Endothelial cell of umbilical vein (primary cell): Measurements from ENCODE around the gene GNB5. TPM values are rescaled to one million over a fixed set of nuclear protein-coding genes. Genes with fewer than 3 reads are reported as not detected.

Experiments used
- BruUV-seq: library from RNA; stranded (reverse); fragments of 400-500 nt; replicated peaks from 2 replicates; lab custom pipeline; 2021; lab: Mats Ljungman, UMichigan
- CTCF ChIA-PET: fragments of 300-600, 350-600 bp; sonication (Branson Sonifier 250); formaldehyde crosslinking; loops from one replicate; lab custom pipeline; 2021; ENCODE audit warnings: antibody characterized with exemption, inconsistent platforms; lab: Charles Lee
- POLR2A ChIA-PET: fragments of 300-600, 350-600 bp; sonication (Branson Sonifier 250); formaldehyde crosslinking; loops from one replicate; lab custom pipeline; 2021; ENCODE audit warnings: antibody characterized with exemption, inconsistent platforms; lab: Charles Lee
- DNase-seq: peaks from one replicate; pipeline ENCODE4 v3.0.0-alpha.2; 2011; ENCODE audit warnings: low read depth, low spot score
- FAIRE-seq: peaks from 2 replicates; lab custom pipeline; 2011; peaks lifted over from hg19 to GRCh38; lab: Jason Lieb, UNC
- H2AFZ ChIP-seq: 2 replicates; pipeline ENCODE4 v1.6.0; 2012; ENCODE audit warnings: low read depth, low read length, control low read depth, inconsistent platforms
- H3K27ac ChIP-seq: 2 replicates; pipeline ENCODE4 v1.5.1; 2011; ENCODE audit warnings: low read depth, mild to moderate bottlenecking, control low read depth, low read length, moderate library complexity; ENCODE audit not compliant: insufficient read depth
- H3K27me3 ChIP-seq, 2 experiments: 2 replicates each; pipeline versions ENCODE4 v1.6.0 to v1.6.1; 2011; ENCODE audit warnings: low read length in 2 of 2, mixed read lengths in 1 of 2; ENCODE audit not compliant: control insufficient read depth in 2 of 2, insufficient read depth in 2 of 2
- H3K36me3 ChIP-seq, 2 experiments: 2 replicates in 1 of 2; 3 replicates in 1 of 2; pipeline ENCODE4 v1.5.1; 2011; ENCODE audit warnings: low read length in 2 of 2, mild to moderate bottlenecking in 1 of 2, moderate library complexity in 1 of 2; ENCODE audit not compliant: control insufficient read depth in 2 of 2, insufficient read depth in 2 of 2; ENCODE audit errors: extremely low read depth in 1 of 2
- H3K4me1 ChIP-seq: 3 replicates; pipeline ENCODE4 v1.5.1; 2011; ENCODE audit warnings: mild to moderate bottlenecking, low read length; ENCODE audit not compliant: control insufficient read depth, insufficient read depth; ENCODE audit errors: extremely low read depth
- H3K4me2 ChIP-seq: 2 replicates; pipeline ENCODE4 v1.6.1; 2011; ENCODE audit warnings: low read length, control low read depth, mixed read lengths; ENCODE audit not compliant: insufficient read depth
- H3K4me3 ChIP-seq, 3 experiments: fragments of 200-600 bp in 1 of 3; sonication (generic), shearing (Covaris generic) in 1 of 3; replicated peaks in 1 of 3; 2 replicates each; pipeline ENCODE4 v1.5.1; 2011 to 2016; ENCODE audit warnings: control low read depth in 3 of 3, low read length in 3 of 3, mild to moderate bottlenecking in 2 of 3, inconsistent platforms in 1 of 3, low read depth in 1 of 3, moderate library complexity in 1 of 3; ENCODE audit not compliant: insufficient read depth in 1 of 3
- H3K79me2 ChIP-seq: 2 replicates; pipeline ENCODE4 v1.6.0; 2012; ENCODE audit warnings: low read length, inconsistent platforms; ENCODE audit not compliant: control insufficient read depth, insufficient read depth
- H3K9ac ChIP-seq: replicated peaks from 2 replicates; pipeline ENCODE3; 2011; ENCODE audit warnings: low read length, control low read depth; ENCODE audit not compliant: insufficient read depth; ENCODE audit errors: extremely low read depth
- H3K9me1 ChIP-seq: replicated peaks from 3 replicates; pipeline ENCODE4 v1.6.0; 2011; ENCODE audit warnings: mild to moderate bottlenecking, low read length; ENCODE audit not compliant: control insufficient read depth, insufficient read depth; ENCODE audit errors: extremely low read depth
- H3K9me3 ChIP-seq: replicated peaks from 2 replicates; pipeline ENCODE4 v1.5.1; 2012; ENCODE audit warnings: low read length, inconsistent platforms; ENCODE audit not compliant: control insufficient read depth, insufficient read depth
- H4K20me1 ChIP-seq: replicated peaks from 2 replicates; pipeline ENCODE3; 2011; ENCODE audit warnings: mild to moderate bottlenecking, low read length; ENCODE audit not compliant: control insufficient read depth, insufficient read depth; ENCODE audit errors: extremely low read depth
- EZH2 ChIP-seq: IDR thresholded peaks from 2 replicates; pipeline ENCODE4 v1.6.1; 2012; ENCODE audit warnings: borderline replicate concordance, low read depth, mild to moderate bottlenecking, moderate library complexity, low read length, inconsistent platforms; ENCODE audit not compliant: severe bottlenecking
- FOS ChIP-seq: IDR thresholded peaks from 2 replicates; pipeline ENCODE4 v1.6.1; 2011; ENCODE audit warnings: mild to moderate bottlenecking, low read length, moderate library complexity, borderline replicate concordance; ENCODE audit not compliant: insufficient read depth
- GATA2 ChIP-seq: IDR thresholded peaks from 2 replicates; pipeline ENCODE4 v1.7.0; 2011; ENCODE audit warnings: low read depth, mild to moderate bottlenecking, moderate library complexity, mixed read lengths, low read length; ENCODE audit not compliant: insufficient read length, insufficient read depth
- JUN ChIP-seq: IDR thresholded peaks from 2 replicates; pipeline ENCODE4 v1.6.1; 2011; ENCODE audit warnings: borderline replicate concordance, low read depth; ENCODE audit not compliant: insufficient read length, insufficient read depth
- MYC ChIP-seq: IDR thresholded peaks from one replicate; pipeline ENCODE4 v1.6.1; 2011; ENCODE audit warnings: mild to moderate bottlenecking, low read depth, low read length
- POLR2A ChIP-seq: IDR thresholded peaks from 2 replicates; pipeline ENCODE4 v1.6.1; 2012; ENCODE audit warnings: low read depth, mild to moderate bottlenecking, control low read depth, low read length
- POLR2AphosphoS5 ChIP-seq: IDR thresholded peaks from 2 replicates; pipeline ENCODE4 v1.6.1; 2012; ENCODE audit warnings: low read depth, mild to moderate bottlenecking, control low read depth, low read length, moderate library complexity; ENCODE audit not compliant: insufficient read depth
- dilution Hi-C: fragments of 300-500 bp; cut with MboI; formaldehyde crosslinking; loops from one replicate; pipeline ENCODE4 v1.15.0; 2019; ENCODE audit warnings: low sequenced_read_pairs; ENCODE audit not compliant: extremely low pct_ligation_motif_present
- intact Hi-C: fragments of 100-400 bp; cut with micrococcal nuclease; formaldehyde crosslinking; loops from one replicate; pipeline ENCODE4 v1.10.0; 2022
- polyA plus RNA-seq, 4 experiments: library from polyadenylated mRNA; depleted of rRNA in 3 of 4; stranded (reverse) in 3 of 4; unstranded in 1 of 4; fragments of >200 nt; gene quantifications; 2 replicates each; pipeline versions ENCODE4 v1.2.1 to v1.2.3, GENCODE V29; 2011 to 2012; ENCODE audit warnings: missing spikeins in 1 of 4
- total RNA-seq: library from RNA; stranded (reverse); gene quantifications from 2 replicates; pipeline ENCODE4 v1.2.3, GENCODE V29; 2021
- TF ChIP-seq, protein P1 (sequence below), 2 donors: IDR thresholded peaks; 1 replicate in 1 of 2; 2 replicates in 1 of 2; pipeline ENCODE4 v1.5.1; 2011; ENCODE audit warnings: low read length in 2 of 2, mild to moderate bottlenecking in 2 of 2, moderate library complexity in 2 of 2, control low read depth in 1 of 2, inconsistent platforms in 1 of 2, low read depth in 1 of 2; ENCODE audit not compliant: insufficient read depth in 1 of 2; ENCODE audit errors: extremely low read depth in 1 of 2
- TF ChIP-seq, protein P2 (sequence below): IDR thresholded peaks from 2 replicates; pipeline ENCODE4 v1.6.1; 2011; ENCODE audit not compliant: insufficient read depth, insufficient read length

The GNB5 gene
- total and polyA plus RNA-seq, 2 donors (not counting 3 experiments of a cell fraction or from before 2014, with no cell fraction given) = 15.6 to 16.8 TPM

DNA sequence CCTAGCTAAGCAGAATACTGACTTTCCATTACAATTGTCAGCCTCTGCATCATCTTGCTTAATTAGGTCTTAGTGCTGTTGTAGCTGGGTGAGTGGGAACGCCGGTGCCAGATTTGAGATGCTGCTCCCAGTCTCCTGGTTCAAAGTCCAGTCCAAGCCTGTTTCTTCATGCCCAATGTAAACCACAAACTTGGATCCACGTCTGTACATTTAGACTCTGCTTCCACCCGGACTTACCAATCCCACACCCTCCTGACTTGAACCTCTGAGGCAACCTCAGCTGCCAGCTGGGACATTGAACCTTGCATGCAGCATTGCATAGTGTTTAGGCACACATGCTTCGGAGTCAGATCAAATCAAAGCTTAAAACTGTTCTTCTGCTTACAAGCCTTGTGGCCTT is 121.6 kb downstream of the GNB5 start:
- H3K79me2 ChIP-seq = no peaks in the 10 kb centered on the region
- no peaks in the 10 kb centered on the region for H3K36me3 ChIP-seq
- H3K9me3 ChIP-seq = no peaks in the 10 kb centered on the region
- no peaks in the 10 kb centered on the region for H3K9me1 ChIP-seq
- H4K20me1 ChIP-seq = no peaks in the 10 kb centered on the region
- no peaks in the 10 kb centered on the region for H3K27me3 ChIP-seq
- no peak for FAIRE-seq
- H3K4me1 ChIP-seq = no peaks in the 10 kb centered on the region
- ChIA-PET POLR2A (no interaction called here), CTCF (interaction anchor here (1.2 to 2.4 kb wide), 4 partner anchors 9 to 139 kb away, joined by 4 to 19 read pairs (median 4); no protein-coding TSS in a partner anchor)
- H3K27ac ChIP-seq = no peak overlapping the region
- dilution Hi-C loops = no loop called here
- H3K4me2 ChIP-seq = no peak overlapping the region
- no peak overlapping the region for H3K9ac ChIP-seq
- BruUV-seq = no TSS peak
- H3K4me3 ChIP-seq = no peak overlapping the region
- no peak for TF ChIP-seq FOS
- TF ChIP-seq POLR2AphosphoS5 = no peak
- no peak for TF ChIP-seq JUN
- no peak for TF ChIP-seq EZH2
- TF ChIP-seq, protein P1, sequence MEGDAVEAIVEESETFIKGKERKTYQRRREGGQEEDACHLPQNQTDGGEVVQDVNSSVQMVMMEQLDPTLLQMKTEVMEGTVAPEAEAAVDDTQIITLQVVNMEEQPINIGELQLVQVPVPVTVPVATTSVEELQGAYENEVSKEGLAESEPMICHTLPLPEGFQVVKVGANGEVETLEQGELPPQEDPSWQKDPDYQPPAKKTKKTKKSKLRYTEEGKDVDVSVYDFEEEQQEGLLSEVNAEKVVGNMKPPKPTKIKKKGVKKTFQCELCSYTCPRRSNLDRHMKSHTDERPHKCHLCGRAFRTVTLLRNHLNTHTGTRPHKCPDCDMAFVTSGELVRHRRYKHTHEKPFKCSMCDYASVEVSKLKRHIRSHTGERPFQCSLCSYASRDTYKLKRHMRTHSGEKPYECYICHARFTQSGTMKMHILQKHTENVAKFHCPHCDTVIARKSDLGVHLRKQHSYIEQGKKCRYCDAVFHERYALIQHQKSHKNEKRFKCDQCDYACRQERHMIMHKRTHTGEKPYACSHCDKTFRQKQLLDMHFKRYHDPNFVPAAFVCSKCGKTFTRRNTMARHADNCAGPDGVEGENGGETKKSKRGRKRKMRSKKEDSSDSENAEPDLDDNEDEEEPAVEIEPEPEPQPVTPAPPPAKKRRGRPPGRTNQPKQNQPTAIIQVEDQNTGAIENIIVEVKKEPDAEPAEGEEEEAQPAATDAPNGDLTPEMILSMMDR (IDR thresholded peaks at IDR 0.05; ENCODE audit: extremely low read depth in 1 of 2, insufficient read depth in 1 of 2, low read depth in 1 of 2, low read length in 2 of 2) = no peak
- TF ChIP-seq MYC = no peak
- no peak for TF ChIP-seq GATA2
- TF ChIP-seq, protein P2, sequence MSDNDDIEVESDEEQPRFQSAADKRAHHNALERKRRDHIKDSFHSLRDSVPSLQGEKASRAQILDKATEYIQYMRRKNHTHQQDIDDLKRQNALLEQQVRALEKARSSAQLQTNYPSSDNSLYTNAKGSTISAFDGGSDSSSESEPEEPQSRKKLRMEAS = no peak
- no peak for TF ChIP-seq POLR2A
- no peak for DNase-seq
- H2AFZ ChIP-seq = no peak overlapping the region
- intact Hi-C loops = no loop called here
